Kidney (tissue), 22 donors: ENCODE data around the gene KARS1. TPM values are rescaled to one million over a fixed set of nuclear protein-coding genes. Genes with fewer than 3 reads are reported as not detected.

Experiments used
- DNase-seq, 5 donors: peaks; one replicate each; pipeline ENCODE4 v3.0.0-alpha.2; 2013 to 2020
- FAIRE-seq: peaks from 2 replicates; lab custom pipeline; 2012; peaks lifted over from hg19 to GRCh38; lab: Jason Lieb, UNC
- H3K27ac ChIP-seq, 2 donors: one replicate each; pipeline ENCODE4 v1.7.0; 2013; ENCODE audit warnings: low read depth in 2 of 2, low read length in 2 of 2, inconsistent platforms in 1 of 2
- H3K27me3 ChIP-seq: one replicate; pipeline ENCODE4 v1.7.1; 2013; ENCODE audit warnings: low read length, inconsistent platforms; ENCODE audit not compliant: control insufficient read depth, insufficient read depth
- H3K36me3 ChIP-seq, 3 donors: one replicate each; pipeline versions ENCODE4 v1.7.0 to v1.7.1; 2013; ENCODE audit warnings: low read length in 3 of 3, control low read depth in 1 of 3, inconsistent platforms in 1 of 3; ENCODE audit not compliant: insufficient read depth in 3 of 3, control insufficient read depth in 2 of 3
- H3K4me1 ChIP-seq, 3 donors: one replicate each; pipeline versions ENCODE4 v1.7.0 to v1.7.1; 2013; ENCODE audit warnings: low read length in 3 of 3, inconsistent platforms in 1 of 3, low read depth in 1 of 3; ENCODE audit not compliant: control insufficient read depth in 2 of 3, insufficient read depth in 2 of 3
- H3K4me3 ChIP-seq, 3 donors: one replicate each; pipeline versions ENCODE4 v1.7.0 to v1.8.1; 2013; ENCODE audit warnings: low read length in 3 of 3, control low read depth in 1 of 3, inconsistent platforms in 1 of 3
- H3K9ac ChIP-seq, 3 donors: one replicate each; pipeline versions ENCODE4 v1.7.0 to v1.7.1; 2013; ENCODE audit warnings: low read length in 3 of 3, control low read depth in 1 of 3, inconsistent platforms in 1 of 3
- H3K9me3 ChIP-seq, 3 donors: one replicate each; pipeline versions ENCODE4 v1.7.0 to v1.7.1; 2013; ENCODE audit warnings: low read length in 3 of 3, control low read depth in 1 of 3, inconsistent platforms in 1 of 3; ENCODE audit not compliant: control insufficient read depth in 2 of 3, insufficient read depth in 1 of 3
- intact Hi-C: fragments of 100-400 bp; cut with DNase I; formaldehyde crosslinking; loops from one replicate; pipeline ENCODE4 v1.11.1; 2022
- long read RNA-seq, 10 donors: library from polyadenylated mRNA in 1 of 10; unstranded in 1 of 10; transcript quantifications; one replicate each; pipeline ENCODE4 v2.0.0 and lab custom pipeline, GENCODE V29; 2021 to 2026
- polyA plus RNA-seq: library from polyadenylated mRNA; stranded (reverse); fragments of 350-450 nt; fragmentation: Illumina TruSeq; extraction: RNeasy Lipid Tissue Mini Kit (QIAGEN cat#74804); gene quantifications from one replicate; pipeline ENCODE4 v1.2.3, GENCODE V29; 2014; ENCODE audit warnings: low read depth, low replicate concordance; ENCODE audit not compliant: insufficient read depth
- total RNA-seq: library from RNA; stranded (reverse); fragmentation: NEBNext Ultra II Directional; extraction: Animal tissue kit (Norgen Biotek cat#: 25700); gene quantifications from one replicate; pipeline ENCODE4 v1.2.1, GENCODE V29; 2021
- TF ChIP-seq, protein P1 (sequence below): IDR thresholded peaks from 3 replicates; pipeline ENCODE4 v1.5.1; 2012; ENCODE audit warnings: mild to moderate bottlenecking, moderate library complexity, borderline replicate concordance; ENCODE audit not compliant: insufficient read depth; ENCODE audit errors: extremely low read depth
- donor health status: control.
- donor health status: control.
- donor health status: control.
- donor health status: control.
- donor health status: control.
- donor health status: DM: yes; HTN: yes; CAD: no.
- donor health status: Normal renal cell carcinoma (clear cell type).

KARS1 gene
- total RNA-seq, result 97.4 TPM
- polyA plus RNA-seq, result 104 TPM
- long read RNA-seq, donor 1, transcript KARS-202 (15 exons, 2,421 nt), result minor isoform, 5 of 211 reads
- long read RNA-seq, donor 1, transcript KARS-201 (14 exons, 2,005 nt), result major isoform, 14 of 211 reads
- long read RNA-seq, donor 1, partial matches to known transcripts, result 96 of 211 reads
- long read RNA-seq, donor 1, other reads (novel, unspliced or antisense), result 92 of 211 reads
- long read RNA-seq, donor 2, transcript KARS-211 (2 exons, 589 nt), result minor isoform, 8 of 138 reads
- long read RNA-seq, donor 2, transcript KARS-201 (14 exons, 2,005 nt), result major isoform, 18 of 138 reads
- long read RNA-seq, donor 2, partial matches to known transcripts, result 9 of 138 reads
- long read RNA-seq, donor 2, other reads (novel, unspliced or antisense), result 100 of 138 reads
- long read RNA-seq, donor 3, transcript KARS-201 (14 exons, 2,005 nt), result major isoform, 16 of 182 reads
- long read RNA-seq, donor 3, transcript KARS-211 (2 exons, 589 nt), result minor isoform, 6 of 182 reads
- long read RNA-seq, donor 3, partial matches to known transcripts, result 14 of 182 reads
- long read RNA-seq, donor 3, other reads (novel, unspliced or antisense), result 145 of 182 reads
- long read RNA-seq, donor 4, transcript KARS-201 (14 exons, 2,005 nt), result major isoform, 15 of 20 reads
- long read RNA-seq, donor 4, partial matches to known transcripts, result 0 of 20 reads
- long read RNA-seq, donor 4, other reads (novel, unspliced or antisense), result 0 of 20 reads
- long read RNA-seq, donor 5, partial matches to known transcripts, result 0 of 4 reads
- long read RNA-seq, donor 5, other reads (novel, unspliced or antisense), result 0 of 4 reads
- long read RNA-seq, donor 6, transcript KARS-202 (15 exons, 2,421 nt), result minor isoform, 9 of 75 reads
- long read RNA-seq, donor 6, transcript KARS-211 (2 exons, 589 nt), result minor isoform, 15 of 75 reads
- long read RNA-seq, donor 6, transcript KARS-201 (14 exons, 2,005 nt), result major isoform, 33 of 75 reads
- long read RNA-seq, donor 6, partial matches to known transcripts, result 13 of 75 reads
- long read RNA-seq, donor 6, other reads (novel, unspliced or antisense), result 5 of 75 reads
- long read RNA-seq, donor 7, transcript KARS-202 (15 exons, 2,421 nt), result minor isoform, 6 of 69 reads
- long read RNA-seq, donor 7, transcript KARS-201 (14 exons, 2,005 nt), result major isoform, 44 of 69 reads
- long read RNA-seq, donor 7, partial matches to known transcripts, result 8 of 69 reads
- long read RNA-seq, donor 7, other reads (novel, unspliced or antisense), result 11 of 69 reads
- long read RNA-seq, donor 8, transcript KARS-201 (14 exons, 2,005 nt), result major isoform, 7 of 17 reads
- long read RNA-seq, donor 8, partial matches to known transcripts, result 5 of 17 reads
- long read RNA-seq, donor 8, other reads (novel, unspliced or antisense), result 0 of 17 reads
- long read RNA-seq, donor 9, transcript KARS-201 (14 exons, 2,005 nt), result major isoform, 6 of 12 reads
- long read RNA-seq, donor 9, transcript KARS-211 (2 exons, 589 nt), result minor isoform, 5 of 12 reads
- long read RNA-seq, donor 9, partial matches to known transcripts, result 0 of 12 reads
- long read RNA-seq, donor 9, other reads (novel, unspliced or antisense), result 0 of 12 reads
- long read RNA-seq, donor 10, transcript KARS-211 (2 exons, 589 nt), result minor isoform, 9 of 36 reads
- long read RNA-seq, donor 10, transcript KARS-202 (15 exons, 2,421 nt), result minor isoform, 6 of 36 reads
- long read RNA-seq, donor 10, transcript KARS-201 (14 exons, 2,005 nt), result major isoform, 16 of 36 reads
- long read RNA-seq, donor 10, partial matches to known transcripts, result 5 of 36 reads
- long read RNA-seq, donor 10, other reads (novel, unspliced or antisense), result 0 of 36 reads

DNA sequence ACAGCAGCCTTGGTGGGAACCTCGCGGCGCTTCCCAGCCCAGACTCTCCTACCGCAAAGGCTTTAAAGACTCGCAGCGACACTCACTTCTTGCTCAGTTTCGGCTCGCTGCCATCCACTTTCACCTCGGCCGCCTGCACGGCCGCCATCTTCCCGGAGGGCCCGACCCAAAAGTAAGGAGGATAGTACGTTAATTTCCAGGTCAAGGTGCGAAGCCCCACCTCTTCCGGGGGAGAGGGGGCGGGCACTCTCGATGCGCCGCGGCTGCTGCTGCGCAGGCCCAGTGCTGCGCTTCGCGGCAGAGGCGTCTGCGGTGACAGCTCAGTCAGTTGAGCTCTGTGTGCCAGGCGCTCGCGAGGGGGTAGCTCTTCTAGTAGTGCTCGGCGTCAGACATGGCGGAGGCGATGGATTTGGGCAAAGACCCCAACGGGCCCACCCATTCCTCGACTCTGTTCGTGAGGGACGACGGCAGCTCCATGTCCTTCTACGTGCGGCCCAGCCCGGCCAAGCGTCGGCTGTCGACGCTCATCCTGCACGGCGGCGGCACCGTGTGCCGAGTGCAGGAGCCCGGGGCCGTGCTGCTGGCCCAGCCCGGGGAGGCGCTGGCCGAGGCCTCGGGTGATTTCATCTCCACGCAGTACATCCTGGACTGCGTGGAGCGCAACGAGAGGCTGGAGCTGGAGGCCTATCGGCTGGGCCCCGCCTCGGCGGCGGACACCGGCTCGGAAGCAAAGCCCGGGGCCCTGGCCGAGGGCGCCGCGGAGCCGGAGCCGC lies at the start of gene KARS1, which contains the start of gene TERF2IP:
KARS1 (minus strand) TSS at position 174 of the 773 bp plus-strand sequence; CDS start at position 148, 26 bp downstream.
TERF2IP (plus strand) TSS at position 282 of the 773 bp plus-strand sequence; CDS start at position 392, 110 bp downstream.
- H3K4me3 ChIP-seq, result peak within 1 kb of the TSS; percentile 77 to 97 (median 96)
- peaks cover 5 to 7% (median 5%) of the 10 kb centered on the region in 3 donors for H3K36me3 ChIP-seq
- H3K27me3 ChIP-seq, result no peaks in the 10 kb centered on the region
- peak within 1 kb of the TSS; percentile 95 to 98 for H3K27ac ChIP-seq
- intact Hi-C loops, result no loop called here
- no peak for FAIRE-seq
- TF ChIP-seq, protein P1, sequence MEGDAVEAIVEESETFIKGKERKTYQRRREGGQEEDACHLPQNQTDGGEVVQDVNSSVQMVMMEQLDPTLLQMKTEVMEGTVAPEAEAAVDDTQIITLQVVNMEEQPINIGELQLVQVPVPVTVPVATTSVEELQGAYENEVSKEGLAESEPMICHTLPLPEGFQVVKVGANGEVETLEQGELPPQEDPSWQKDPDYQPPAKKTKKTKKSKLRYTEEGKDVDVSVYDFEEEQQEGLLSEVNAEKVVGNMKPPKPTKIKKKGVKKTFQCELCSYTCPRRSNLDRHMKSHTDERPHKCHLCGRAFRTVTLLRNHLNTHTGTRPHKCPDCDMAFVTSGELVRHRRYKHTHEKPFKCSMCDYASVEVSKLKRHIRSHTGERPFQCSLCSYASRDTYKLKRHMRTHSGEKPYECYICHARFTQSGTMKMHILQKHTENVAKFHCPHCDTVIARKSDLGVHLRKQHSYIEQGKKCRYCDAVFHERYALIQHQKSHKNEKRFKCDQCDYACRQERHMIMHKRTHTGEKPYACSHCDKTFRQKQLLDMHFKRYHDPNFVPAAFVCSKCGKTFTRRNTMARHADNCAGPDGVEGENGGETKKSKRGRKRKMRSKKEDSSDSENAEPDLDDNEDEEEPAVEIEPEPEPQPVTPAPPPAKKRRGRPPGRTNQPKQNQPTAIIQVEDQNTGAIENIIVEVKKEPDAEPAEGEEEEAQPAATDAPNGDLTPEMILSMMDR, result no peak
- H3K9me3 ChIP-seq, result no peaks in the 10 kb centered on the region
- DNase-seq, result peak; percentile 95 to 98 (median 97)
- H3K9ac ChIP-seq, result peak within 1 kb of the TSS; percentile 96 to 99 (median 98)
- peaks cover 3 to 21% (median 8%) of the 10 kb centered on the region in 3 donors for H3K4me1 ChIP-seq

DNA sequence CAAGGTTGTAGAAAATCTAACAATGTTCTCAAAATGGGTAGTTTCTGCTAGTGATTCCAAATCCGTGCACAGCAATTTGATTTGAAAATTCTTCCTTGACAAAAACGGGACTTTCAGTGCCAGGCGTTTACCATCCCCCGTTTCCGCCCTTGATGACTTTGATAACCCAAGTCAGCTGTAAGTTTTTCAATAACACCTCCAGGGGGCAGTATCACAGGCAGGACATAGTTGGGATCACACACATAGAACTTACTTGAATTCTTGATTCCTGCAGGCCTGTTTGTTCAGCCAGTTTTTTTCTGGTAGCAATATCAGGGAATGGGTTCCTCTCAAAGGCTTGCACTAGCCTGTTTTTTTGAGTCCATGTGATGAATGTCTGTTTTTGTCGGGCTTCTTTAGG lies 48.2 kb upstream of the KARS1 start:
- H3K9me3 ChIP-seq, result no peaks in the 10 kb centered on the region
- FAIRE-seq, result no peak
- H3K9ac ChIP-seq, result no peak overlapping the region
- no peaks in the 10 kb centered on the region for H3K4me1 ChIP-seq
- H3K4me3 ChIP-seq, result no peak overlapping the region
- H3K36me3 ChIP-seq, result no peaks in the 10 kb centered on the region
- no peak for DNase-seq
- TF ChIP-seq, protein P1, result no peak
- H3K27ac ChIP-seq, result no peak overlapping the region
- no peaks in the 10 kb centered on the region for H3K27me3 ChIP-seq
- intact Hi-C loops, result no loop called here
